CD4-positive, alpha-beta T cell treated with Interleukin-15 for 1 hour (primary cell): ENCODE data around the gene KRTAP9-7.
"Not testable (repeated sequence)": the region's sequence is repeated elsewhere in the genome, so short reads cannot be mapped to it uniquely, and the experiment has no call there.

Experiments
- DNase-seq: peaks from one replicate; pipeline ENCODE4 v3.0.0-alpha.2; 2020

Gene KRTAP9-7, protein sequence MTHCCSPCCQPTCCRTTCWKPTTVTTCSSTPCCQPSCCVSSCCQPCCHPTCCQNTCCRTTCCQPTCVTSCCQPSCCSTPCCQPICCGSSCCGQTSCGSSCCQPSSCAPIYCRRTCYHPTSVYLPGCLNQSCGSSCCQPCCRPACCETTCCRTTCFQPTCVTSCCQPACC

DNA sequence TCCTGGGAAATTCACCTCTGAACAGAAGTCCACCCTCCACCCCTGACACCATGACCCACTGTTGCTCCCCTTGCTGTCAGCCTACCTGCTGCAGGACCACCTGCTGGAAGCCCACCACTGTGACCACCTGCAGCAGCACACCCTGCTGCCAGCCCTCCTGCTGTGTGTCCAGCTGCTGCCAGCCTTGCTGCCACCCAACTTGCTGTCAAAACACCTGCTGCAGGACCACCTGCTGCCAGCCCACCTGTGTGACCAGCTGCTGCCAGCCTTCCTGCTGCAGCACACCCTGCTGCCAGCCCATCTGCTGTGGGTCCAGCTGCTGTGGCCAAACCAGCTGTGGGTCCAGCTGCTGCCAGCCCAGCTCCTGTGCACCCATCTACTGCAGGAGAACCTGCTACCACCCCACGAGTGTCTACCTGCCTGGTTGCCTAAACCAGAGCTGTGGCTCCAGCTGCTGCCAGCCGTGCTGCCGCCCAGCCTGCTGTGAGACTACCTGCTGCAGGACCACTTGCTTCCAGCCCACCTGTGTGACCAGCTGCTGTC lies at the start of gene KRTAP9-7:
Gene KRTAP9-7 (plus strand): TSS at position 51 of the 543 bp plus-strand sequence. CDS start 0 bp downstream, at position 51.
- DNase-seq, result not testable (repeated sequence)

DNA sequence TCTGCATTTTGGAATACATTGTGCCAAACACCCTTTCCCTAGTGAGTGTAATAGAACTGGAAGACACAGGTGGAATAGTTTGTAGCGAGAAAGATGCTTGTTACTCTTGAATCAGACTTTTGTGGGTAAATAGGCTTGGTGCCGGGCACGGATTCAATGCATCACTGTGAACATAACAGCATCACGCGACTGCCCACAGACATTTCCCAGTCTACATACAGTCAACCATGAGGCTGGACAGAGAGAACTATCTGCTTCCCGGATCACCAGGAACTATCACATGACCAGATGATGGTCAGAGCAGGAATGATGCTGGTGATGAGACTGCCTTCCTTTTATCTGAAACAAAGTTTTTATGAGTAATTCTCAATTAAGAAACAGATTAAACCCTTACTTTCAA lies 49.4 kb upstream of the KRTAP9-7 start:
- DNase-seq, result no peak

DNA sequence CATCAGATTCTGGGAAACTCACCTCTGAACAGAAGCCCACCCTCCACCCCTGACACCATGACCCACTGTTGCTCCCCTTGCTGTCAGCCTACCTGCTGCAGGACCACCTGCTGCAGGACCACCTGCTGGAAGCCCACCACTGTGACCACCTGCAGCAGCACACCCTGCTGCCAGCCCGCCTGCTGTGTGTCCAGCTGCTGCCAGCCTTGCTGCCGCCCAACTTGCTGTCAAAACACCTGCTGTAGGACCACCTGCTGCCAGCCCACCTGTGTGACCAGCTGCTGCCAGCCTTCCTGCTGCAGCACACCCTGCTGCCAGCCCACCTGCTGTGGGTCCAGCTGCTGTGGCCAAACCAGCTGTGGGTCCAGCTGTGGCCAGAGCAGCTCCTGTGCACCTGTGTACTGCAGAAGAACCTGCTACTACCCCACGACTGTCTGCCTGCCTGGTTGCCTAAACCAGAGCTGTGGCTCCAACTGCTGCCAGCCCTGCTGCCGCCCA lies 48.9 kb upstream of the KRTAP9-7 start, which contains the start of gene KRTAP9-2:
Gene KRTAP9-2 (plus strand): TSS at position 51 of the 498 bp plus-strand sequence. CDS start 7 bp downstream, at position 58.
- DNase-seq, result not testable (repeated sequence)

GRCh38 chr17:41230094-41230493 lies 45.4 kb upstream of the KRTAP9-7 start:
- no peak for DNase-seq

GRCh38 chr17:41231731-41232130 lies 43.8 kb upstream of the KRTAP9-7 start:
- no peak for DNase-seq

- DNase-seq, result not testable (repeated sequence)
Observed at GRCh38 chr17:41232399-41233105, 42.9 kb upstream of the KRTAP9-7 start, which contains the start of gene KRTAP9-3. Gene KRTAP9-3, plus strand, starts transcription at chr17:41232449. Its CDS starts 53 bp downstream, at chr17:41232502.

DNA sequence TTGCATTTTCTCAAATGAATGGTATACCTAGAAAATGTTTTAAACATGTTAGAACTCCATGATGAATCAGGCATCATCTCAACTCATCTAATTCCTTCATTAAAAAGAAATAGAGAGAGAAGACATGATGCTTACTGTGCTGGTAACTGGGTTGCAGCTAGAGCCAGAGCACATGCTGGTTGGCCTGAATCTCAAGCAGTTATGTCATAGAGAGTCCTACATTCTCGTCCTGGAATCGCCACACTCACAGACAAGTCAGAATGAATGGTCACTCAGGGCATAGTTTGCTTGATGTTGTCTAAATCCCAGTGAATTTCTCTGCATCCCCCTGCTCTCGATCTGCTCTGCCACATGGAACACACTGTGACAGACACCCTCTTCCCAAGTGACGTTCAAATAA lies 38.4 kb upstream of the KRTAP9-7 start:
- not testable (repeated sequence) for DNase-seq

- not testable (repeated sequence) for DNase-seq
Observed at GRCh38 chr17:41237949-41238437, 37.5 kb upstream of the KRTAP9-7 start, which contains the start of gene KRTAP9-8. Gene KRTAP9-8, plus strand, starts transcription at chr17:41237999. Its CDS starts 53 bp downstream, at chr17:41238052.

DNA sequence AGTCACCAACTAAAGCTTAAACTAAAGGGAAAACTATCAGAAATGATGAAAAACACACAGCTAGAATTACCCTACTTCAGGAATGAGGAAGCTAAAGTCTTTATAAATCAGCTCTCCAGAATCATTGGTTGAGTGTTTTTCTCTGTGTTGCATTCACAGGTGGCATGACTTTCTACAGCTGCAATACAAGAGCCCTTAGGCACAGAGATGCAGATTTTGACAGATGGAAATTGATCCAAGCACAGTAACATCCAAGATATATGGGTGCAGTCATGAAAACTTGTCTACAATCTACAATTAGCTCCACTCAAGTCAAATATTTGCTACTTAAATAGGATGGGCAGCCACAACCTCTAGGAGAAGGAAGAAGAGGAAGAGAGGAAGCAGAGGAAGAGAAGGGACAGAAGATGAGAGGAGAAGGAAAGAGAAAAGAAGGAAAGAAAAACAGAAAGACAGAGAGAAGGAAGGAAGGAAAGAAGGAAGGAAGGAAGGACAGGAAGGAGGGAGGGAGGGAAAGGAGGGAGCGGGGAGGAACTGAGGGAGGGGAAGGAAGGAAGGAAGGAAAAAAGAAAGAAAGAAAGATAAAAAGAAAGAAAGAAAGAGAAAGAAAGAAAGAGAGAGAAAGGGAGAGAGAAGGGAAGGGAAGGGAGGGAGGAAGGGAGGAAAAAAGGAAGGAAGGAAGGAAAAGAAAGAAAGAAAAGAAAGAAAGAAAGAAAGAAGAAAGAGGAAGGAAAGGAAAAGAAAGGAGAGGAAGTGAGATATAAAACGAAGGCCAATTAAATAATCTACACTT lies 28.3 kb upstream of the KRTAP9-7 start:
- DNase-seq, result not testable (repeated sequence)

DNA sequence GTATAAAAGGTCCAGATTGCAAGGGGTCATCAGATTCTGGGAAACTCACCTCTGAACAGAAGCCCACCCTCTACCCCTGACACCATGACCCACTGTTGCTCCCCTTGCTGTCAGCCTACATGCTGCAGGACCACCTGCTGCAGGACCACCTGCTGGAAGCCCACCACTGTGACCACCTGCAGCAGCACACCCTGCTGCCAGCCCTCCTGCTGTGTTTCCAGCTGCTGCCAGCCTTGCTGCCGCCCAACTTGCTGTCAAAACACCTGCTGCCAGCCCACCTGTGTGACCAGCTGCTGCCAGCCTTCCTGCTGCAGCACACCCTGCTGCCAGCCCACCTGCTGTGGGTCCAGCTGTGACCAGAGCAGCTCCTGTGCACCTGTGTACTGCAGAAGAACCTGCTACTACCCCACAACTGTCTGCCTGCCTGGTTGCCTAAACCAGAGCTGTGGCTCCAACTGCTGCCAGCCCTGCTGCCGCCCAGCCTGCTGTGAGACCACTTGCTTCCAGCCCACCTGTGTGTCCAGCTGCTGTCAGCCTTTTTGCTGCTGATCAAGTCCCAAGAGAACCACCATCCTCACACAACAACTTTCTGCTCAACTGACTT lies 25.8 kb upstream of the KRTAP9-7 start, which contains the start of gene KRTAP9-4:
Gene KRTAP9-4 (plus strand): TSS at position 51 of the 604 bp plus-strand sequence. CDS start 34 bp downstream, at position 85.
- not testable (repeated sequence) for DNase-seq

DNA sequence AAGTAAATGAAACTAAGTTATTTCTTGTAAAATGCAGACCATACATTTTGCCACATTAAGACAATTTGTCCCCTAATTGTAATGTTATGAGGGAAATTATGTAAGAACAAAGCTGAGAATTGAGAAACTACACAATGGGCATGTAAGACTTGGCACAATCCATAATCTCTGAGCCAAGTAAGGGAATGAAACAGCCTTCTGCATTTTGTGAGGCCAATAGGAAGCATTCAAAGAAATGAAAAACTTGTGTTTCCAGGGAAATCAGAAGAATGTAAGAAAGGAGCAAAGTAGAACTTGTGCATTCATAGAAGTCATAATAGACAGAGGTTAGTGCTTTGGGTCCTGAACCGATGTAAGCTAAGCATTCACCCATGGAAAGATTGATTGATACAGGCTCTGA lies 24.2 kb upstream of the KRTAP9-7 start:
- no peak for DNase-seq

DNA sequence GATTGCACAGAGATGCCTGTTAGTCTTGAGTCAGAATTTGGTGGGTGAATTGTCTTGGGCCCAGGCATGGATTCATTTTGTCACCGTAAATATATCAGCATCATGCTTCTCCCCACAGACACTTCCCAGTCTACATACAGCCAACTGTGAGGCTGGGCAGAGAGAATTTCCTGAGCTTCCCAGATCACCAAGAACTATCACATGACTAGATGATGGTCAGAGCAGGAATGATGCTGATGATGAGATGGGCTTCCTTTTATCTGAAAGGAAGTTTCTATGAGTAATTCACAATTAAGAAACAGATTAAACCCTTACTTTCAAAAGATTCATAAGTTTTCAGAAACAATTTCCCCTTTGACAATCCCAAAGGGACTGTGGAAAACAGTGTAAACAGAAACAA lies 20.6 kb upstream of the KRTAP9-7 start:
- DNase-seq, result no peak

DNA sequence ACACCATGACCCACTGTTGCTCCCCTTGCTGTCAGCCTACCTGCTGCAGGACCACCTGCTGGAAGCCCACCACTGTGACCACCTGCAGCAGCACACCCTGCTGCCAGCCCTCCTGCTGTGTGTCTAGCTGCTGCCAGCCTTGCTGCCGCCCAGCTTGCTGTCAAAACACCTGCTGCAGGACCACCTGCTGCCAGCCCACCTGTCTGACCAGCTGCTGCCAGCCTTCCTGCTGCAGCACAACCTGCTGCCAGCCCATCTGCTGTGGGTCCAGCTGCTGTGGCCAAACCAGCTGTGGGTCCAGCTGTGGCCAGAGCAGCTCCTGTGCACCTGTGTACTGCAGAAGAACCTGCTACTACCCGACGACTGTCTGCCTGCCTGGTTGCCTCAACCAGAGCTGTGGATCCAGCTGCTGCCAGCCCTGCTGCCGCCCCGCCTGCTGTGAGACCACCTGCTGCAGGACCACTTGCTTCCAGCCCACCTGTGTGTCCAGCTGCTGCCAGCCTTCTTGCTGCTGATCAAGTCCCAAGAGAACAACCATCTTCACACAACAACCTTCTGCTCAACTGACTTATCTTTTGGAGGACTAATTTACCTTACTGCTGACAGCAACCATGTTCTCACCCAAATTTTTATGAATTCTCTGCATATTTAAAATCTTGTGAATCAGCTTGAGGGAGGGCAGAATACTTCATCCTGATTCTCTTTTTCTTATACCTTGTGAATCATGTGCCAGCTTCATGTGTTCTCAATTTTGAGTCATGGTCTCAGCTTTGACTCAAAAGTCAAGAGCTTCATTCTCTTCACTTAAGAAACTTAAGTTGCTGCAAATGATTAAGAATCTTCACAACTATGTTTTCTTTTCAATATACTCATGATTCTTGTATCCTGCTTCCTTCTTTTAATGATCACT lies 19.9 kb upstream of the KRTAP9-7 start, which contains the start of gene KRTAP9-9:
Gene KRTAP9-9 (plus strand): TSS at position 4 of the 910 bp plus-strand sequence.
- not testable (repeated sequence) for DNase-seq

DNA sequence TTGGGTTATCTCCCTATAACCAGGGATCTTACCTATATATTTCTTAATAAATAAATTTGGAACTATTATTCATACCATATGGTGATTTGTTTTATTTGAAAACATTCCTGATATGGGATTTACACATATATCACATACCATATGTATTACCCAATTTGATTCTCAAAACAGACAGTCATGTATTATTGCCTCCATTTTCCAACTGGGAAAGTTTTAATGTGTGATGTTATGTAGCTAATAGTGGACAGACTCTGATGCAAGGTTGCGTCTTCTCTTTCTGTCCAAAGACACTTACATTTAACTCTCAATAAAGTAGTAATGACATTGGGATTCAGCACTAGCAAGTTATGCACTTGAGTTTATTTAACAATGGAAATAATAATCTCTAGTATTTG lies 19.2 kb upstream of the KRTAP9-7 start:
- DNase-seq, result no peak

DNA sequence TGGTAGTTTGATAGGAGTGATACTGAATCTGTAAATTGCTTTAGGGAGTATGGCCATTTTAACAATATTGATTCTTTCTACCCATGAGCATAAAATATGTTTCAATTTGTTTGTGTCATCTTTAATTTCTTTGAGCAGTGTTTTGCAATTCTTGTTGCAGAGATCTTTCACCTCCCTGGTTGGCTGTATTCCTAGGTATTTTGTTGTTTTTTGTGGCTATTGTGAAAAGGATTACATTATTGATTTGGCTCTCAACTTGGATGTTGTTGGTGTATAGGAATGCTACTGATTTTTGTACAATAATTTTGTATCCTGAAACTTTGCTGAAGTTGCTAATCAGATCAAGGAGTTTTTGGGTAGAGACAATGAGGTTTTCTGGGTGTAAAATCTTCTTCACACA lies 17.1 kb upstream of the KRTAP9-7 start:
- no peak for DNase-seq

- no peak for DNase-seq
Observed at GRCh38 chr17:41263212-41263611, 12.3 kb upstream of the KRTAP9-7 start.

- no peak for DNase-seq
Observed at GRCh38 chr17:41264599-41264998, 10.9 kb upstream of the KRTAP9-7 start.

- DNase-seq, result no peak
Observed at GRCh38 chr17:41265078-41265477, 10.4 kb upstream of the KRTAP9-7 start, which contains the start of gene KRTAP9-6. Gene KRTAP9-6, plus strand, starts transcription at chr17:41265378. Its CDS starts 0 bp downstream, at chr17:41265378.

DNA sequence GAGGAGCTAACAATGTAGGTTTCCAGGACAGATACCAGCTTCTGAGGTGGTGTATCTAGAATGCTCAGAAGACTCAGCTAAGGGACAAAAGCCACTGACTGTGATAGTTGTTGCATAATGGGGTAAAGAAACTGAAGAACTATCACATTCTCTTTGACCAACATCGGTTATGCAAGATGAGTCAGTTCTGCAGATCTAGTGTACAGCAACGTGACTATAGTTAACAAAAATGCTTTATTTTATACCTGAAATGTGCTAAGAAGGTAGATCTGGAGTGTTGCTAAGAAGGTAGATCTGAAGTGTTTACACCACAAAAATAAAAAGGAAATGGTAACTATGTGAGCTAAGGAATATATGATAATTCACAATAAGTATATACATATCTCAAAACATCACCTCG lies 7.8 kb upstream of the KRTAP9-7 start:
- no peak for DNase-seq

DNA sequence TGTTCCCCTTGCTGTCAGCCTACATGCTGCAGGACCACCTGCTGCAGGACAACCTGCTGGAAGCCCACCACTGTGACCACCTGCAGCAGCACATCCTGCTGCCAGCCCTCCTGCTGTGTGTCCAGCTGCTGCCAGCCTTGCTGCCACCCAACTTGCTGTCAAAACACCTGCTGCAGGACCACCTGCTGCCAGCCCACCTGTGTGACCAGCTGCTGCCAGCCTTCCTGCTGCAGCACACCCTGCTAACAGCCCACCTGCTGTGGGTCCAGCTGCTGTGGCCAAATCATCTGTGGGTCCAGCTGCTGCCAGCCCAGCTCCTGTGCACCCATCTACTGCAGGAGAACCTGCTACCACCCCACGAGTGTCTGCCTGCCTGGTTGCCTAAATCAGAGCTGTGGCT lies 4.2 kb upstream of the KRTAP9-7 start:
- not testable (repeated sequence) for DNase-seq

DNA sequence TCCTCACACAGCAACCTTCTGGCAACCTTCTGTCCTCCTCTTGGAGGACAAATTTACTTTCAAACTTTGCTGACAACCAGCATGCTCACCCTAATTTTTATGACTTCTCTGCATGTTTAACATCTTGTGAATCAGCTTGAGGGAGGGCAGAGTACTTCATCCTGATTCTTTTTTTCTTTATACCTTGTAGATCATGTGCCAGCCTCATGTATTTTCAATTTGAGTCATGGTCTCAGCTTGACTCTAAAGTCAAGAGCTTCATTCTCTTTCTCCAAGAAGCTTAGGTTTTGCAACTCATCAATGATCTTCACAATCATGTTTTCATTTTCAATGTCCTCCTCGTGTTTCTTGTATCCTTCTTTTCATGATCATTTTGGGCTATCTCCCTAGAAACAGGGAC lies 3.6 kb upstream of the KRTAP9-7 start:
- DNase-seq, result no peak
